NCI-H1694 (cell line): ENCODE data around the gene TMTC2.

Experiments used
- DNase-seq: peaks from one replicate; lab custom pipeline; 2025; lab: John Stamatoyannopoulos, UW

TMTC2 gene

GRCh38 chr12:82686168-82687020 lies at the start of gene TMTC2:
TSS of gene TMTC2 (plus strand) at chr12:82686906.
- peak; percentile 83 for DNase-seq

GRCh38 chr12:82638324-82638723 lies 48.4 kb upstream of the TMTC2 start:
- DNase-seq, result no peak

GRCh38 chr12:82644896-82645295 lies 41.8 kb upstream of the TMTC2 start:
- no peak for DNase-seq

- no peak for DNase-seq
Measured at GRCh38 chr12:82645414-82645813, 41.3 kb upstream of the TMTC2 start.

GRCh38 chr12:82647853-82648252 lies 38.9 kb upstream of the TMTC2 start:
- DNase-seq, result no peak

GRCh38 chr12:82648259-82648909 lies 38.3 kb upstream of the TMTC2 start:
- no peak for DNase-seq

- no peak for DNase-seq
Measured at GRCh38 chr12:82650627-82651337, 35.9 kb upstream of the TMTC2 start.

GRCh38 chr12:82651489-82651888 lies 35.2 kb upstream of the TMTC2 start:
- no peak for DNase-seq

- DNase-seq, result no peak
Measured at GRCh38 chr12:82652071-82652470, 34.6 kb upstream of the TMTC2 start.

GRCh38 chr12:82655751-82656150 lies 31.0 kb upstream of the TMTC2 start:
- DNase-seq, result no peak

- DNase-seq, result no peak
Measured at GRCh38 chr12:82659343-82660207, 27.1 kb upstream of the TMTC2 start.

GRCh38 chr12:82660541-82661325 lies 26.0 kb upstream of the TMTC2 start:
- DNase-seq, result no peak

GRCh38 chr12:82663893-82664292 lies 22.8 kb upstream of the TMTC2 start:
- DNase-seq, result no peak

GRCh38 chr12:82665142-82665923 lies 21.4 kb upstream of the TMTC2 start:
- DNase-seq, result no peak

GRCh38 chr12:82666830-82667229 lies 19.9 kb upstream of the TMTC2 start:
- no peak for DNase-seq

GRCh38 chr12:82671673-82672195 lies 15.0 kb upstream of the TMTC2 start:
- no peak for DNase-seq

- DNase-seq, result no peak
Measured at GRCh38 chr12:82672811-82673495, 13.8 kb upstream of the TMTC2 start.

- peak; percentile 39 for DNase-seq
Measured at GRCh38 chr12:82673698-82674097, 13.0 kb upstream of the TMTC2 start.

- DNase-seq, result peak; percentile 96
Measured at GRCh38 chr12:82675246-82675645, 11.5 kb upstream of the TMTC2 start.
